Transverse colon (tissue), 4 donors: ENCODE results near the gene SGMS2. TPM values are rescaled to one million over a fixed set of nuclear protein-coding genes. Genes with fewer than 3 reads are reported as not detected.
A peak's percentile ranks its signal among the peaks of the same experiment; 100 is the strongest.

Experiments
- DNase-seq: peaks from one replicate; pipeline ENCODE4 v3.0.0-alpha.2; 2019
- H3K27ac ChIP-seq, 4 donors: fragments of 200-600 bp; sonication (generic); 2 replicates each; pipeline ENCODE4 v1.5.1; 2016 to 2018; ENCODE audit warnings: inconsistent platforms in 4 of 4
- H3K27me3 ChIP-seq: fragments of 200-600 bp; sonication (generic); 2 replicates; pipeline ENCODE4 v1.5.1; 2017; ENCODE audit warnings: inconsistent platforms
- H3K36me3 ChIP-seq, 4 donors: fragments of 200-600 bp; sonication (generic); 2 replicates each; pipeline ENCODE4 v1.5.1; 2017 to 2019; ENCODE audit warnings: inconsistent platforms in 4 of 4
- H3K4me1 ChIP-seq, 4 donors: fragments of 200-600 bp; sonication (generic); 2 replicates each; pipeline ENCODE4 v1.5.1; 2017 to 2020; ENCODE audit warnings: inconsistent platforms in 4 of 4
- H3K4me3 ChIP-seq, 4 donors: fragments of 200-600 bp; sonication (generic); 1 replicate in 1 of 4; 2 replicates in 3 of 4; pipeline versions ENCODE4 v1.5.1 to v1.6.1; 2017 to 2019; ENCODE audit warnings: inconsistent platforms in 4 of 4
- H3K9me3 ChIP-seq, 2 donors: fragments of 200-600 bp; sonication (generic); 2 replicates each; pipeline ENCODE4 v1.5.1; 2017 to 2019; ENCODE audit warnings: inconsistent platforms in 2 of 2
- CTCF ChIP-seq, 5 experiments: fragments of 200-600 bp in 3 of 5; fragments of 450-650 bp in 2 of 5; sonication (generic) in 3 of 5; IDR thresholded peaks; 1 replicate in 2 of 5; 2 replicates in 3 of 5; pipeline ENCODE4 v1.5.1; 2016 to 2017; ENCODE audit warnings: antibody characterized with exemption in 5 of 5, inconsistent platforms in 3 of 5, mild to moderate bottlenecking in 2 of 5, moderate library complexity in 1 of 5
- EP300 ChIP-seq: sonication (generic); formaldehyde crosslinking; IDR thresholded peaks from one replicate; pipeline ENCODE4 v1.6.1; 2017; ENCODE audit warnings: antibody characterized with exemption, low read depth
- POLR2A ChIP-seq: fragments of 450-650 bp; IDR thresholded peaks from one replicate; pipeline ENCODE4 v1.6.1; 2016; ENCODE audit warnings: antibody characterized with exemption, mild to moderate bottlenecking, moderate library complexity
- POLR2AphosphoS5 ChIP-seq, 3 donors: sonication (generic); formaldehyde crosslinking; IDR thresholded peaks; one replicate each; pipeline ENCODE4 v1.6.1; 2016; ENCODE audit warnings: antibody characterized with exemption in 3 of 3
- WGBS, 2 donors: methylation state at CpG; one replicate each; pipeline ENCODE4 v1.1.5; 2018; ENCODE audit warnings: low coverage in 1 of 2; 5-methylcytosine and 5-hydroxymethylcytosine counted together
- in situ Hi-C, 4 donors: fragments of 200-750 bp; cut with MboI; loops; one replicate each; pipeline versions ENCODE4 v1.15.0 to v1.15.1; 2017; ENCODE audit warnings: low sequenced_read_pairs in 3 of 4, low pct_ligation_motif_present in 1 of 4, low pct_unique_long_range_greater_than_20kb in 1 of 4
- intact Hi-C: fragments of 100-400 bp; cut with DNase I; formaldehyde crosslinking; loops from one replicate; pipeline ENCODE4 v1.15.1; 2023; ENCODE audit warnings: low total_unique reads
- total RNA-seq, 4 donors: library from RNA; depleted of rRNA; stranded (reverse); fragments of >200 nt; gene quantifications; one replicate each; pipeline ENCODE4 v1.1.0, GENCODE V29; 2016

Gene SGMS2
- total RNA-seq, 4 donors from 2014 or later: 75.8 to 203 (median 122) TPM

GRCh38 chr4:107843391-107843790 lies 18.7 kb downstream of the SGMS2 start:
- Histone ChIP-seq H3K27ac (no peak overlapping the region), H3K4me3 (no peak overlapping the region), H3K4me1 (peaks cover under 1 to 15% (median 7%) of the 10 kb centered on the region in 4 donors), H3K27me3 (no peaks in the 10 kb centered on the region), H3K9me3 (no peaks in the 10 kb centered on the region), H3K36me3 (no peaks in the 10 kb centered on the region)
- in situ Hi-C loops: no loop called here
- 58 to 71% methylated on average over 1 of the region's 1 CpG for WGBS, 2 donors
- intact Hi-C loops: no loop called here
- DNase-seq: no peak
- TF ChIP-seq CTCF (IDR thresholded peaks at IDR 0.05) (no peak), EP300 (no peak), POLR2AphosphoS5 (IDR thresholded peaks at IDR 0.05) (no peak), POLR2A (no peak)

- H3K27ac ChIP-seq: no peak overlapping the region
- no peaks in the 10 kb centered on the region for H3K9me3 ChIP-seq
- intact Hi-C loops: no loop called here
- WGBS, 2 donors: 67 to 90% methylated on average over 1 to 3 of the region's 3 CpGs
- H3K4me3 ChIP-seq: no peak overlapping the region
- TF ChIP-seq POLR2AphosphoS5 (IDR thresholded peaks at IDR 0.05) (no peak), POLR2A (no peak), EP300 (no peak), CTCF (IDR thresholded peaks at IDR 0.05) (no peak)
- in situ Hi-C loops: no loop called here
- H3K36me3 ChIP-seq: no peaks in the 10 kb centered on the region
- no peaks in the 10 kb centered on the region for H3K4me1 ChIP-seq
- no peaks in the 10 kb centered on the region for H3K27me3 ChIP-seq
- no peak for DNase-seq
Measured at GRCh38 chr4:107845681-107846080, 20.9 kb downstream of the SGMS2 start.

GRCh38 chr4:107850438-107850837 lies 25.7 kb downstream of the SGMS2 start:
- 62 to 89% methylated on average over 2 of the region's 2 CpGs for WGBS, 2 donors
- H3K27me3 ChIP-seq: no peaks in the 10 kb centered on the region
- H3K36me3 ChIP-seq: no peaks in the 10 kb centered on the region
- peaks cover 0 to 20% (median 6%) of the 10 kb centered on the region in 4 donors for H3K4me1 ChIP-seq
- no peaks in the 10 kb centered on the region for H3K9me3 ChIP-seq
- H3K4me3 ChIP-seq: no peak overlapping the region
- no peak overlapping the region for H3K27ac ChIP-seq
- DNase-seq: no peak
- TF ChIP-seq EP300: no peak
- no peak for TF ChIP-seq CTCF (IDR thresholded peaks at IDR 0.05)
- TF ChIP-seq POLR2A: no peak
- no peak for TF ChIP-seq POLR2AphosphoS5 (IDR thresholded peaks at IDR 0.05)
- intact Hi-C loops (no loop called here), in situ Hi-C loops (no loop called here)

GRCh38 chr4:107853444-107854355 lies 29.0 kb downstream of the SGMS2 start:
- Histone ChIP-seq H3K27me3 (no peaks in the 10 kb centered on the region), H3K9me3 (no peaks in the 10 kb centered on the region), H3K27ac (peak overlapping the region; percentile 17 to 39 (median 32)), H3K4me1 (peaks cover 0 to 20% (median 6%) of the 10 kb centered on the region in 4 donors), H3K36me3 (no peaks in the 10 kb centered on the region), H3K4me3 (no peak overlapping the region)
- in situ Hi-C loops: no loop called here
- no peak for DNase-seq
- intact Hi-C loops: no loop called here
- 75% methylated on average over 8 to 9 of the region's 9 CpGs for WGBS, 2 donors
- TF ChIP-seq CTCF (IDR thresholded peaks at IDR 0.05) (no peak), EP300 (no peak), POLR2AphosphoS5 (IDR thresholded peaks at IDR 0.05) (no peak), POLR2A (no peak)
